Kidney glomerular epithelial cell (primary cell): Measurements from ENCODE around the gene ARFGAP2.

Source experiments
- DNase-seq: peaks from one replicate; lab custom pipeline; 2025; lab: John Stamatoyannopoulos, UW

The ARFGAP2 gene

DNA sequence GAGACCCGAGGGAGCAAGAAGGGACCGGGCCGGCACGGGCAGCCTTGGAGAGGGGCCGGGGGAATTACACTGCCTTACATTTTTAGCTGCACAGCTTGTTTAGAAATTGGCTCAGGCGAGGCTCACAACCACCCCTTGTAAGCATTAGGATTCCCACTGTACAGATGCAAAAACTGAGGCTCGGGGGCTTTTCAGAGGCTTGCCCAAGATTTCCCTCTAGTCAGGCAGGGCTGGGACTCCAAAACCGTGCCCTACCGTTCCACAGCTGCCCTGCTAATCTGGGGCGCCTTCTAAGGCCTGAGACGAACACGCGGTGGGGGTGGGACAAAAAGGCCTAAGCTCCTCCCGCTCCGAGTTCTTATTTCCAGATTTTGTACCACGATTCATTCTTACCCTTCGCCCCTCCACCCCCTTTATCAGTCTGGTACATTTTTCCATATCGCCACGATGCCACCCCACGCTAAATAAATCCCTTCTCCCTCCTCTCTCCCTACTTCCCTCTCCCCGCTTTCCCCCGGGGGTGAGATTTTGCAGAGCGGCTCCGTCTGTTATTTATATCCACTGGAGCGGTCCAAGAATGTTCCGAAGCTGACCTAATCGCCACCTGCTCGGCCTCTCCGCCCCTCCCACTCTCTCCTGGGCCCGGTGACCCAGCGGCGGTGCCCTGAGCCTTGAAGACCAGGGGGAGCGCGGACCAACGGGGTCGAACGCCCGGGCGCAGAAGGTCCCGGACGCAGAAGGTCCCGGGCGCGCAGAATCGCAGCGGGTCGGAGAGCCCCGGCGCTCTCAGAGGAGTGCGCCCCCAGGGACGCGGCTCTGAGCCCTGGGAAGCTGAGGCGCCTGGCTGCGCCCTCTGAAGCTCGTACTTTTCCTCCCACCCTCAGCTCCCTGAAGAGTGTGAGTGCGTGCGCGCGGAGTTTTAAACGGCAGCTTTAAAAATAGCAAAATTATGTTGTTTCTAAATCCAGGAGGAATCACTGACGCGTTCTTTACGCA, 10.3 kb upstream of the ARFGAP2 start:
- DNase-seq, result peak; percentile 14

DNA sequence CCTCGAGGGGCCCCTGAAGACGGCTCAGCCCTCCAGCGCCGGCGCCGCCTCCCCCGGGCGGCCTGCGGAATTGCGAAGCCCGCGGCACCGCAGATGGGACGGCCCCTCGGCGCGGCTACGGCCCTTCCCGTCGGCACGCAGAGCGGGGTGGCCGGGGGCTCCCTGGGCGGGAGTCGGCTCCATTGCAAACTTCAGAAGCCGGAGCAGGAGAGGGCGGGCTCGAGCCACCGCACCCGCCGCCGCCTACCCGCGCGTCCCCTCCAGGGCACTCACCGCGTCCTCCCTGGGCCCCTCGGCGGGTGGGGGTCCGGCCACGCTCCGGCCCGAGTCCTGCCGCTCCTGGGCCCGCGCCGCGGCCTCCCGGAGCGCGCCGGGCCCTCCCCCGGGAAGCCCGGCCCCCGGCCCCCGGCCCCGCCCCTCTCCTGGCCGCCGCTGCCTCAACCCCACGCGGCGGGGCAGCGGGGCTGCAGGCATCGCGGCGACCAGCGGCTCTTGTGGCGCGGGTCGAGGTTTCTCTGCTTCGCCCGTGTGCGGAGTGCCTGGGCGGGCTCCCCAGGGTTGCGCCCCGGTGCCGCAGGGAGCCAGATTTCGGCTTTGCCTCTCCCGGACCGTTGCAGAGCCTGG, 9.5 kb upstream of the ARFGAP2 start, which contains the start of gene PACSIN3:
Gene PACSIN3 (minus strand): TSS at position 359 of the 624 bp plus-strand sequence. CDS start 3,707 bp downstream, outside the sequence.
- no peak for DNase-seq

DNA sequence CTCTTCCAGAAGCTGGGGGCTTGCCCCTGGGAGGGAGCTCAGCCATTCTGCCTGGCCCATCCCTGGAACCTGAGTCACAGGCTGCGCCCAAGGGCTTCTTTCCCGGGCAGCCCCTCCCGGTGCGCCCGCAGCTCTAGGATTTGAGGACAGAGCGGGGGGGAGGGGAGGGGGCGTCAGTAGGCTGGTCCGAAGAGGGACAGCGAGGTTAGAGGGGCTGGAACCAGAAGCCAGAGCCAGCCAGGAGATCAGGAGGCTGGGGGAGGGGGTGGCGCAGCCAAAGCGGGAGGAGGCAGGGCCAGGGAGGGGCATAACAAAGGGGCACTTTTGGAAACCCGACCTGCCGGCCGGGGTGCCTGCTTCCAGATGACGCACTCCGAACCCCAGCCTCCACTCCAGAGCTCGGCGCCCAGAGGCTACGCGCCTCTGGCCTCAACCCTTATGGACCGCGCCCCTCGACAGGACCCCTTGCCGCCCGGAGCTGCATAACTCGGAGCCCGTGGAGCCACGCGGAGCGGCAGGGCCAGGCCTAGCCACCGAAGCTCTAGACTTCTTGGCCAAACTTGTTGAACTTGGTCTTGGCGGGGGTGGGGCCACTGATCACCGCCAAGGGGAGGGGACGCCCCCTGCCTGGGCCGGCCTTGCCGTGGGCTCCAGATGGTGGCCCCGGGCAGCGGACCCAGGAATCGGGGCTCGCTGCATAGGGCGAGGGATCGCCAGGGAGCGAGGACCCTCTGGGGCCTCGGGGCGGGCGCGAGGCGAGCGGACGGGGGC, 8.8 kb upstream of the ARFGAP2 start:
- DNase-seq, result no peak

GRCh38 chr11:47184711-47185304, 8.1 kb upstream of the ARFGAP2 start:
- no peak for DNase-seq

- DNase-seq, result no peak
These were observed 7.3 kb upstream of the ARFGAP2 start for GRCh38 chr11:47183969-47184368.

DNA sequence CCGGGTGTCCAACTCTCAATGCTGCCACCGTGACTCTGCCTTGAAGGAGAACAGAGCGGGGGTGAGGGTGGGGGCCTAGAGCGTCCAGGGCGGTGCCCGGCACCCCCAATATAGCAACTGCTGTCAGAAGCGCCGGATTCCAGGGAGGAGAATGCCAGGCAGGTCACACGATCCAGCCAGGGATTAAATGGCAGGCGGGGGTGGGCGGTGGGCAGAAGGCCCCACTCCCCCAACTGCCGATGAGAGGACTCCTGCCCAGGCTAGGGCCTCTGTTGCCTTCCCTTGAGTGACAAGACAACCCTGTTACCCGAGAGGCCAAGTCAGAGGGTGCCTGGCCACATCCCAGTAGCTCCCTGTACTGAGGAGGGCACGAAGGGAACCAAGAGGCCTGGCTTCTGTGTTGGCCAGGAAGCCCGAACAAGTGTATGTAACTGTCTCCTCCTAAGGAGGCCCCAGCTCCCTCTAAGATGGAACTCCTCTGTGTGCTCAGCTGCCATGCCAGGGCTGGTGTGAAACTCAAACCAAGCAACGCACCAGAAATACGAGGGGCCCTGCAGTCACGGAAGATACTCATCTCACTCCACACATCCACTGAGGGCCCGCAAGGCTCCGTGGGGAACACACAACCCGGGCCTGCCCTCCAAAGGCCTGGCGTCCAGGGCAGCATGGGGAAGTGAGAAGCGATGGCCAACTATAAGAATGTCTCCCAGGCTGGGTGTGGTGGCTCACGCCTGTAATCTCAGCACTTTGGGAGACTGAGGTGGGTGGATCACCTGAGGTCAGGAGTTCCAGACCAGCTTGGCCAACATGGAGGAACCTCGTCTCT, 6.6 kb upstream of the ARFGAP2 start:
- no peak for DNase-seq

DNA sequence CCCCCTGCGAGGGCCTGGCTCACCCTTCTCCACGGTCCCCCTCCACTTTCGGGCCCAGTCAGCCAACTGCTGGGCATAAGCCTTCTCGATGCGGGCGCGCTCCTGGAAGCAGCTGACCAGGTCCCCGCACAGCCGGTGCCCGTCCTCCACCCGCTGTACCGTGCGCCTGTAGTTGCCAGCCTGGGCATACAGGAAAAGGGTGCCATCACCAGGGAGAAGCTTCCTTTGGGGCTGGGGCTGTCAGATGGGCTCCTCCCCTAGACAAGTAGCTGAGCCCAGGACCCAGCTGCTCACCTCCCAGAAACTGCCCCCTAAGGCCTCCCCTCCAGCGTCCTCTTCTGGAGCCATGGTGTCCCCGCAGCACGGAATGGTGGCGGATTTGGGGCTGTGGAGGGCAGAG, 5.7 kb upstream of the ARFGAP2 start:
- DNase-seq, result no peak

- no peak for DNase-seq
These were observed 4.6 kb upstream of the ARFGAP2 start for GRCh38 chr11:47181271-47181670.

DNA sequence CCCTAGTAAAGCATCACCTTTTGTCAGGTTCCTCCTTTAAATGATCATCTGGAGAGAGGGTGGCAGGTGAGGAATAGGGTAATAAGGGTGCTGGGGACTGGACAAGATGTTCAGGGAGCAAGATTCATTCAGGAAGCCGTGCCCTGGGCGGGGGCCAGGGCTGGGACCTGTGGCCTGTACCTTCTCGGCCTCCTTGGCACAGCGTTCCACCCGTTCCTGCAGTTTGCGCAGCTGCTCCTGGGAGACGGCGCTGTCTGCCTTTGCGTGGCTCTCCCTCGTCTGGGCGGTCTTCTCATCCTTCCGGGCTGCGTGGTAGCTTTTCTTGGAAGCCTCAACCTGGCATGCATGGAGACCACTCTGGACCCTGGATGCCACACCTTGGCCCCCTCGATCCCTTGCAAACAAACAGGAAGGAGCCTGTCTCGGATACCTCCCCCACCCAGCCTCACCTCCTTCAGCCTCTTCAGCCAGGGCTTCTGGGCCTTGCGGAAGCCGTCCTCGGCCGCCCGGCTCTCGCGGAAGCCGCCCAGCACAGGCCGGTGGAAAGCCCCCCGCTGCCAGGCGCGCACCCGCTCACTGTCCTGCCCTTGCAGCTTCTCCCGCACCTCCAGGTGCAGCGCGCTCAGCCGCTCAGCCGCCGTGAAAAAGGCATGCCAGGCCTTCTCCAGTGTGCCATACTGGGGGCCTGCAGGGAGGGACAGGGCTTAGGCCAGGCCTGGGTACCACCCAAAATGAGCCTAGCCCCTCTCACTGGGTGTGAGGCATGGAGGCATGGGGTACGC, 3.5 kb upstream of the ARFGAP2 start:
- no peak for DNase-seq

- DNase-seq, result peak; percentile 13
These were observed 2.9 kb upstream of the ARFGAP2 start for GRCh38 chr11:47179655-47179991.

DNA sequence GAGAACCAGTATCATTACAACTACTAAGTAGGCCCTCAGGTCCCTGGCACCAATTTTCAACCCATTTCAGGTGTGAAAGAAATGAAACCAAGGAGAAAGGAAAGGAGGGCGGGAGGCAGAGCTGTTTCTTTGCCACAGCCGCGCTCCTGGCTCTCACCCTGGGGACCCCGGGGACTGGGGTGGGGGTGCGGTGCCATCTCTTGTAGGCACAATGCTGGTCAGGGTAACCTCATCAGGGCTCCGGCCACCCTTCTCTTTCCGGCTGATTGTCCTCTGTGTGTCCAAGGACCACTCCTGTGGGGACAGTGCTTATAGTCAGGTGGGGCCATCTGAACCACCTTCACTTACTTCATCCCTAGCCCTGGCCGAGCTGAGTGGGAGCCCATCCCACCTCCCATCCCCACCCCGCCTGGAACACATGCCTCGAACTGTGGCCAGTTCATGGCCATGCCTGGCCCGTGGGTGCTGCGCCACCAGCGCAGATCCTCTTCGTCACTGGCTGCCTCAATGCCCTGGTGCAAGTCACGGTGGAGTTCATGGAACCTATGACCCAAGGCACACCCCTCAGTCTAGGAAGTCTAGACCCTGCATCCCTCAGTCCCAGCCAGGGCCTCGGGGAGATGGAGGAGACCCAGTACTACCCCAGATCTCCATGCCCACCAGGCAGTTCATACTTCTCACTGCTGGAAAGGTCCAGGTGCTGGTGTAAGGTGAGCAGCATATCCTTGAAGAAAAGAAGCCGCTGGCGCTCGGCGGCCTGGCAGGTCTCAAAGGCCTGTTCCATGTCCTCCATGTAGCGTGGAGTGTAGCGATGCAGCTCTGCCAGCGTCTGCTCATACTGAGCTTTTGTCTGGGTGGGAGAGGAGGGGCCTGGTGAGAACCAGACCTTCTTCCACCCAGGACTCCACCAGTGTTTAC, 2.3 kb upstream of the ARFGAP2 start:
- no peak for DNase-seq

GRCh38 chr11:47178316-47178715, 1.6 kb upstream of the ARFGAP2 start:
- no peak for DNase-seq

DNA sequence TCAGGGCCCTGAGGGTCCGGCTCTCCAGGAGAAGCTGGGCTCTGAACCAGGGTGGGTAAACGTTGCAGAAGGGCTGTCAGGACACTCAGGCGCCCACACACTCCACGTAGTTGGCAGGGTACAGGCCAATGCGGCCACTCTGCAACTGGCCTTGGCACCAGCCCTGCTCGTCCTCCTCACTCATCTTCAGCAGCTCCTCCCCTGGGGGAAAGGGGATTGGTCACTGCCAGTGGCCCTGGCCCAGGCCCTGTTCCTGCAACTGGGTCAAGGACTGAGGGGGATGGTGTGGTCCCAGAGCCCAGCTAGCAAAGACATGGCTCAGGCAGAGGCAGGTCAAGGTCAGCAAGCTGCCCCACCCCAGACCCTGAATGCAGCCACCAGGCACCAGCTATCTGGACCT, 1.2 kb upstream of the ARFGAP2 start:
- no peak for DNase-seq

- DNase-seq, result peak; percentile 71
These were observed 658 bp upstream of the ARFGAP2 start for GRCh38 chr11:47177229-47177845.

DNA sequence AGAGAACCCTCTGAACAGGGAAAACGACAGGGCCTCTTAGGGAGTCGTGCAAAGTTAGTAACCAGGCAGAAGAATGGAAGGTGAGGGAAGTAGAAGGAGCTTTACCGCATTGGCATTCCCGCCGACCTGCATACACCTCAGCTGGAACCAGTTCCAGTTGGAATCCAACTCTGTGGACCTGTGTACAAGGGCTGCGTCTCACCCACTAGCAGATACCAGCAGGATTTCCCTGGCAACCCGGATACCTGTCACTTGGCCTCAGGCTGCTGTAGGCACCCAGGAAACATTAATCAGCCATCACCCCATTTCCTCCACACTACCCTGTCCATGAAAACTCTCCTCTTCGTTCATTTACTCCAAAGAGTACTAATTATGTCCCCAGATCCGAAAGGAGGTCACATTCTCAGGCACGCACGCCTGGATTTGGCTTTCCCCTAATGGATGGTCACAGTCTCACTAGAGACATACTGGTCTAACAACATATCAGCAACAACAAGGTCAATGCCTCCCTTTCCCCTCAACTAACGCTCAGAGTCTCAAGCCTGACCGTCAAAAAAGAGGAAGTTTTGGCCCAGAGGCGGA, 842 bp downstream of the ARFGAP2 start:
- DNase-seq, result no peak

- no peak for DNase-seq
These were observed 3.8 kb downstream of the ARFGAP2 start for GRCh38 chr11:47172740-47173336.

DNA sequence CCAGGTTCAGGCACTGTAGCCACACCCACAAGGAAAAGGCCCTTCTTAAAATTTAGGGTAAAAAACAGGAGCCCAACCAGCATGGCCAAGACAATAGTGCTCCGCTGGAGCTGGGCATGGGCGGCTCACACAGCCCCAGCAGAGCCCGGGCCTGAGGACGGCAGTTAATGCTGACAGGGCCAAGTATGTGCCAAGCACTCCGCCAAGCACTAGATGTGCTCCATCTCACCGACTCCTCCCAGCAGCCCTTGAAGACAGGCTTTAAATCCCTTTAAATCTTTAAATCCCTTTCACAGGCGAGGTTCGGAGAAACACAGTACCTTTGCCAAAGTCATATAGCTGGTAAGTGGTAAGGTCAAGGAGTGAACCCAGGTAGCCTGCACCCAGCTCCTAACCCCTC, 4.8 kb downstream of the ARFGAP2 start:
- DNase-seq, result no peak
